ENCODE data around the gene MARCHF10.
A peak's percentile ranks its signal among the peaks of the same experiment; 100 is the strongest.
"Not testable (repeated sequence)": the region's sequence is repeated elsewhere in the genome, so short reads cannot be mapped to it uniquely, and the experiment has no call there.

MARCHF10 gene

DNA sequence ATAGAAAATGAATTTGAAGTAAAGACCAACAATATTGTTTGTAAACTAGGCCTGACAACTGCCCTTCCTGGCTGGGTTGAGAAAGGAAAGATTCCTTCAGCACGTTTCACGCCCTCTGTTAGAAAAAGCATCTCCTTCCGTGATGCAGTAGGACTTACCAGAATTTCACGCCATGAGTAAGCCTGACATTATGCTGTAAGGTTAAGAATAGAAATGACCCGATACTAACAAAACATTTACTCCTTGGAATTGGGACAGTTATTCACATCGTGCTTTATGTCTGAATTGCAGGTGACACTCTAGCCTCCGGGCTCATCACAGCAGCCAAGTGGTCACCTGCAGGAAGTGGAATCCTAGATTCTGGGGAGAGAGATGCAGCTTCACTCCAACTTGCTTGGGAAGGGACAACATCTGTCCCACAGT is 17.5 kb downstream of the MARCHF10 start:
- no peak for TF ChIP-seq CTCF (IDR thresholded peaks at IDR 0.05; ENCODE audit: poor library complexity, severe bottlenecking)
- DNase-seq (ENCODE audit: low spot score) (no peak), ATAC-seq (ENCODE audit: low read depth) (peak; percentile 56)
- Histone ChIP-seq H3K27me3 (ENCODE audit: insufficient read depth, poor library complexity, severe bottlenecking) (no peaks in the 10 kb centered on the region), H3K9me3 (ENCODE audit: severe bottlenecking) (no peaks in the 10 kb centered on the region), H3K4me3 (ENCODE audit: severe bottlenecking) (no peak overlapping the region), H3K36me3 (ENCODE audit: low read depth) (no peaks in the 10 kb centered on the region), H3K27ac (ENCODE audit: poor library complexity, severe bottlenecking) (peak overlapping the region; percentile 94), H3K4me1 (ENCODE audit: insufficient read depth, poor library complexity, severe bottlenecking) (peaks cover 48% of the 10 kb centered on the region)

DNA sequence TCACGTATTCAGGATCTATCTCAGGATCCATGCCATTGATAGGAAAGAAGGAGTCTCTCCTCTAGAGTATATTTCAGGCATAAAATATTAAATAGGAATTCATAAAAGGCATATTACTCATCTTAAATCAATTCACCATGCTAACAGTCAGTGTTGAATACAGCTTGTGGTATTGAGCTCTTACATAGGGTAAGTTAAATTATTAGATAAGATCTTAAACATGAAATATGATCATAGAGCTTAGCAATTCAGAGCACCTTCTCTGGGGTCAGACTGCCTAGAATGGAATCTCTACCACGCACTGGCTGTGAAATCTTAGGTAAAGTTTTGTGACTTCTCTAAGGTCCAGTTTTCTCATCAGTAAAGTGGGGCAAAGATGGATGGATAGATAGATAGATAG is 20.7 kb downstream of the MARCHF10 start:
- DNase-seq (ENCODE audit: low spot score) (no peak), ATAC-seq (ENCODE audit: low read depth) (peak; percentile 78)
- TF ChIP-seq CTCF (IDR thresholded peaks at IDR 0.05; ENCODE audit: poor library complexity, severe bottlenecking), result no peak

GRCh38 chr17:62786646-62787045 is 21.5 kb downstream of the MARCHF10 start:
- no peak for ATAC-seq (ENCODE audit: low read depth)

More for the DNA sequence above, 20.7 kb downstream of the MARCHF10 start:
- no peaks in the 10 kb centered on the region for H3K36me3 ChIP-seq (ENCODE audit: low read depth)
- peaks cover 53% of the 10 kb centered on the region for H3K4me1 ChIP-seq (ENCODE audit: insufficient read depth, poor library complexity, severe bottlenecking)
- H3K27ac ChIP-seq (ENCODE audit: poor library complexity, severe bottlenecking), result peak overlapping the region; percentile 70
- no peaks in the 10 kb centered on the region for H3K9me3 ChIP-seq (ENCODE audit: severe bottlenecking)
- H3K4me3 ChIP-seq (ENCODE audit: severe bottlenecking), result no peak overlapping the region
- no peaks in the 10 kb centered on the region for H3K27me3 ChIP-seq (ENCODE audit: insufficient read depth, poor library complexity, severe bottlenecking)

DNA sequence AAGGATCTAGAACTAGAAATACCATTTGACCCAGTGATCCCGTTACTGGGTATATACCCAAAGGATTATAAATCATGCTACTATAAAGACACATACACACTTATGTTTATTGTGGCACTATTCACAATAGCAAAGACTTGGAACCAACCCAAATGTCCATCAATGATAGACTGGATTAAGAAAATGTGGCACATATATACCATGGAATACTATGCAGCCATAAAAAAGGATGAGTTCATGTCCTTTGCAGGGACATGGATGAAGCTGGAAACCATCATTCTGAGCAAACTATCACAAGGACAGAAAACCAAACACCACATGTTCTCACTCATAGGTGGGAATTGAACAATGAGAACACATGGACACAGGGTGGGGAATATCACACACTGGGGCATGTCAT is 22.1 kb downstream of the MARCHF10 start:
- Histone ChIP-seq H3K4me1 (ENCODE audit: insufficient read depth, poor library complexity, severe bottlenecking) (peaks cover 50% of the 10 kb centered on the region), H3K27ac (ENCODE audit: poor library complexity, severe bottlenecking) (peak overlapping the region; percentile 70)
- H3K9me3 ChIP-seq (ENCODE audit: severe bottlenecking); H3K36me3 ChIP-seq (ENCODE audit: low read depth); H3K27me3 ChIP-seq (ENCODE audit: insufficient read depth, poor library complexity, severe bottlenecking); H3K4me3 ChIP-seq (ENCODE audit: severe bottlenecking); DNase-seq (ENCODE audit: low spot score); ATAC-seq (ENCODE audit: low read depth): not testable (repeated sequence)

More at GRCh38 chr17:62786646-62787045, 21.5 kb downstream of the MARCHF10 start:
- TF ChIP-seq CTCF (IDR thresholded peaks at IDR 0.05; ENCODE audit: poor library complexity, severe bottlenecking), result no peak
- Histone ChIP-seq H3K27me3 (ENCODE audit: insufficient read depth, poor library complexity, severe bottlenecking) (no peaks in the 10 kb centered on the region), H3K9me3 (ENCODE audit: severe bottlenecking) (no peaks in the 10 kb centered on the region), H3K27ac (ENCODE audit: poor library complexity, severe bottlenecking) (peak overlapping the region; percentile 70), H3K4me1 (ENCODE audit: insufficient read depth, poor library complexity, severe bottlenecking) (peaks cover 50% of the 10 kb centered on the region), H3K4me3 (ENCODE audit: severe bottlenecking) (no peak overlapping the region), H3K36me3 (ENCODE audit: low read depth) (no peaks in the 10 kb centered on the region)
- DNase-seq (ENCODE audit: low spot score), result no peak

DNA sequence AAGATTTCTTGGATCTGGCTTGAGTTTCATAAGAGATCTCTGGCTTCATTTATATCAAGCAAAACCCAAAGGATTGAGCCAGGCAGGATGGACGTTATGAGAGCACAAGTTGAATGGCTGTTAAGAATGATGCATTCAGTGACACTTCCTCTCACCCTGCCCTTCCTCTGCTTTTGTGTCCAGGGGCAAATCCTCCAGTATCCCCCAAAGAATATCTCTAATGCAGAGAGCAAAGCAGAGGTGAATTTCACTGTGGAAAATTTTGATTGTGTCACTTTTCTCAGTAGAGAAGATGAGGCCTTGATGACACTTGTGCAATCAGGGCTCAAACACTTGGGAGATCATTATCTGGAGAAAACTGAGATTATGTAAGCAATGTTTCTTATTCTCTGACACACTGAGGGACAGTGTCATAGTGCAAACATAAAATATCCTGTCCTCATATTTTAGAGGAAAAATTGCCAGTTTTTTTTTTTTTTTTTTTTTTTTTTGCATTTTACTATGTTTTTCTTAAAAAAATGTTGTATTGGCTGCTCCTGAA is 25.3 kb downstream of the MARCHF10 start:
- TF ChIP-seq CTCF (IDR thresholded peaks at IDR 0.05; ENCODE audit: poor library complexity, severe bottlenecking), result no peak
- Histone ChIP-seq H3K9me3 (ENCODE audit: severe bottlenecking) (no peaks in the 10 kb centered on the region), H3K4me1 (ENCODE audit: insufficient read depth, poor library complexity, severe bottlenecking) (peaks cover 57% of the 10 kb centered on the region), H3K27me3 (ENCODE audit: insufficient read depth, poor library complexity, severe bottlenecking) (no peaks in the 10 kb centered on the region), H3K4me3 (ENCODE audit: severe bottlenecking) (no peak overlapping the region), H3K27ac (ENCODE audit: poor library complexity, severe bottlenecking) (peak overlapping the region; percentile 98), H3K36me3 (ENCODE audit: low read depth) (no peaks in the 10 kb centered on the region)
- DNase-seq (ENCODE audit: low spot score) (no peak), ATAC-seq (ENCODE audit: low read depth) (no peak)

All from RWPE2 (cell line).